Spleen (tissue), 11 donors: ENCODE data around the gene ANHX. TPM values are rescaled to one million over a fixed set of nuclear protein-coding genes. Genes with fewer than 3 reads are reported as not detected.

ENCODE experiments used
- DNase-seq: peaks from one replicate; pipeline ENCODE4 v3.0.0-alpha.2; 2020
- H3K27ac ChIP-seq, 8 donors: fragments of 200-600 bp; sonication (generic) in 7 of 8; 1 replicate in 4 of 8; 2 replicates in 4 of 8; pipeline versions ENCODE4 v1.5.0 to v1.8.0; 2016 to 2021; ENCODE audit warnings: inconsistent platforms in 4 of 8, mild to moderate bottlenecking in 4 of 8, moderate library complexity in 1 of 8
- H3K27me3 ChIP-seq, 7 donors: fragments of 200-600 bp; sonication (generic) in 6 of 7; replicated peaks in 1 of 7; 1 replicate in 4 of 7; 2 replicates in 3 of 7; pipeline versions ENCODE4 v1.5.0 to v1.8.0; 2016 to 2021; ENCODE audit warnings: inconsistent platforms in 3 of 7, mild to moderate bottlenecking in 1 of 7
- H3K36me3 ChIP-seq, 6 donors: fragments of 200-600 bp; sonication (generic) in 5 of 6; 1 replicate in 4 of 6; 2 replicates in 2 of 6; pipeline versions ENCODE4 v1.5.0 to v1.8.0; 2016 to 2021; ENCODE audit warnings: inconsistent platforms in 2 of 6
- H3K4me1 ChIP-seq, 6 donors: fragments of 200-600 bp; sonication (generic) in 5 of 6; 1 replicate in 3 of 6; 2 replicates in 3 of 6; pipeline versions ENCODE4 v1.5.0 to v1.8.0; 2016 to 2021; ENCODE audit warnings: inconsistent platforms in 3 of 6
- H3K4me3 ChIP-seq, 8 donors: fragments of 200-600 bp; sonication (generic) in 7 of 8; 1 replicate in 4 of 8; 2 replicates in 4 of 8; pipeline versions ENCODE4 v1.5.0 to v1.8.0; 2016 to 2021; ENCODE audit warnings: inconsistent platforms in 4 of 8, mild to moderate bottlenecking in 4 of 8, moderate library complexity in 2 of 8
- H3K9me3 ChIP-seq, 8 donors: fragments of 200-600 bp; sonication (generic) in 7 of 8; 1 replicate in 4 of 8; 2 replicates in 4 of 8; pipeline versions ENCODE4 v1.5.0 to v1.8.0; 2016 to 2021; ENCODE audit warnings: inconsistent platforms in 4 of 8
- POLR2A ChIP-seq, 3 donors: fragments of 450-650 bp; IDR thresholded peaks; one replicate each; pipeline ENCODE4 v1.5.1; 2017; ENCODE audit warnings: antibody characterized with exemption in 3 of 3, mild to moderate bottlenecking in 1 of 3
- POLR2AphosphoS5 ChIP-seq, 3 donors: sonication (generic); formaldehyde crosslinking; IDR thresholded peaks; one replicate each; pipeline ENCODE4 v1.5.1; 2017; ENCODE audit warnings: antibody characterized with exemption in 3 of 3
- WGBS, 5 donors: extraction: QIAGEN DNeasy Blood & Tissue Kit in 3 of 5; methylation state at CpG; one replicate each; pipeline versions ENCODE4 v1.1.5 to v1.1.7; 2013 to 2018; 5-methylcytosine and 5-hydroxymethylcytosine counted together
- intact Hi-C: fragments of 100-400 bp; cut with DNase I; formaldehyde crosslinking; loops from one replicate; pipeline ENCODE4 v1.15.0; 2023; ENCODE audit warnings: low total_unique reads
- polyA plus RNA-seq, 3 donors: library from polyadenylated mRNA; stranded (reverse); fragments of 200-250 nt; gene quantifications; one replicate each; pipeline ENCODE4 v1.2.1, GENCODE V29; 2013
- total RNA-seq, 7 donors: library from RNA; depleted of rRNA in 3 of 7; stranded (reverse); fragments of >200 nt in 3 of 7; fragmentation: NEBNext Ultra II Directional in 4 of 7; extraction: Animal tissue kit (Norgen Biotek cat#: 25700) in 4 of 7; gene quantifications; one replicate each; pipeline versions ENCODE4 v1.1.0 to v1.2.1, GENCODE V29; 2016 to 2021
- TF ChIP-seq, protein P1 (sequence below), 11 experiments: fragments of 200-600 bp in 7 of 11; fragments of 450-650 bp in 4 of 11; sonication (generic) in 4 of 11; IDR thresholded peaks in 8 of 11; conservative IDR thresholded peaks in 3 of 11; 1 replicate in 7 of 11; 2 replicates in 4 of 11; pipeline versions ENCODE4 v1.4.0 to v1.8.0; 2016 to 2021; ENCODE audit warnings: antibody characterized with exemption in 11 of 11, inconsistent platforms in 4 of 11, mild to moderate bottlenecking in 1 of 11
- donor health status: healthy with polysubstance abuse.
- donor health status: DM: no; HTN: no; CAD: no; lungs with moderate emphysema.
- donor health status: DM: no; HTN: no; CAD: no.
- donor health status: Bipolar disorder and iron deficiency.
- donor health status: healthy.
- donor health status: DM: no; HTN: no; CAD: no.
- donor health status: DM: yes; HTN: yes; CAD: no.

Gene ANHX
- total and polyA plus RNA-seq, 10 donors, result not detected

DNA sequence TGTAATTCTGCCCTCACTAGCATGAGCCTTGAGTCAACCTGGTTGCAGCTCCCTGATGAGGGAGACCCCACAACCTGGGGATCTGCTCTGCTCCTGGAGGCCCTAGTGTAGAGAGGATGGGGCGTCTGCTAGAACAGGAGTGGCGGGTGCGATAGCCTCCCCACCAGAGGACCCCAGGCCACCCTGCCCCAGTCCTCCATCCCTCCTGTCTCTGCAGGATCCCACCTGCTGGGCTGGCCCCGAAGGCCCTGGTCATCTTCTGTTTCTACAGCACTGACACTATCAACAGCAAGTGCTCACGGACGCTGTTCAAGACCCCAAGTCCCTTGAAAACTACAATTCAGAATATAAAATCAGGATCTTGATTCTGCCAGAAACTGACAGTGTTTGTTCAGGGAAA lies 15.2 kb downstream of the ANHX start:
- no peak for DNase-seq
- intact Hi-C loops, result no loop called here

DNA sequence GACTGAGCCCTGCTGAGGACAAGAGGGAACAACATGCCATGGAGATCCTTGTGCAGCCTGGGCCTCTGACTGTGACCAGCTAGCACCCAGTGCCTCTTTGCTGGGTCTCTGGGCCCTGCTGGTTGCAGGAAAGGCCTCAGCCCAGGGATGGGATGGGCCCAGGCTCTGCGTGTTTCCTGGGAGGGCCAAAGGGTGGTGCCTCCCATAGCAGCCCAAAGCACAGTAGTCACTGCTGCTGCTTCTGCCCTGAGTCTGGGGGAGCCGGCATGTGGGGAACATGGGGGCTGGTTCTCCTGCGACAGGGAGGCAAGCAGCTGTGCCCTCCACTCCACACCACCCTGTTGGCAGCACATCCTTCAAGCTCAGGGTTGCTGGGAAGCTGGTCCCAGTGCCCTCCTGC lies 18.5 kb downstream of the ANHX start:
- TF ChIP-seq POLR2A (IDR thresholded peaks at IDR 0.05), result no peak
- TF ChIP-seq, protein P1, sequence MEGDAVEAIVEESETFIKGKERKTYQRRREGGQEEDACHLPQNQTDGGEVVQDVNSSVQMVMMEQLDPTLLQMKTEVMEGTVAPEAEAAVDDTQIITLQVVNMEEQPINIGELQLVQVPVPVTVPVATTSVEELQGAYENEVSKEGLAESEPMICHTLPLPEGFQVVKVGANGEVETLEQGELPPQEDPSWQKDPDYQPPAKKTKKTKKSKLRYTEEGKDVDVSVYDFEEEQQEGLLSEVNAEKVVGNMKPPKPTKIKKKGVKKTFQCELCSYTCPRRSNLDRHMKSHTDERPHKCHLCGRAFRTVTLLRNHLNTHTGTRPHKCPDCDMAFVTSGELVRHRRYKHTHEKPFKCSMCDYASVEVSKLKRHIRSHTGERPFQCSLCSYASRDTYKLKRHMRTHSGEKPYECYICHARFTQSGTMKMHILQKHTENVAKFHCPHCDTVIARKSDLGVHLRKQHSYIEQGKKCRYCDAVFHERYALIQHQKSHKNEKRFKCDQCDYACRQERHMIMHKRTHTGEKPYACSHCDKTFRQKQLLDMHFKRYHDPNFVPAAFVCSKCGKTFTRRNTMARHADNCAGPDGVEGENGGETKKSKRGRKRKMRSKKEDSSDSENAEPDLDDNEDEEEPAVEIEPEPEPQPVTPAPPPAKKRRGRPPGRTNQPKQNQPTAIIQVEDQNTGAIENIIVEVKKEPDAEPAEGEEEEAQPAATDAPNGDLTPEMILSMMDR (IDR thresholded peaks at IDR 0.05 in 8 of 11, conservative IDR thresholded peaks at IDR 0.05 in 3 of 11), result no peak
- TF ChIP-seq POLR2AphosphoS5 (IDR thresholded peaks at IDR 0.05), result no peak
- H3K9me3 ChIP-seq, result peaks cover 9 to 100% (median 99%) of the 10 kb centered on the region in 8 donors
- H3K27me3 ChIP-seq, result peaks cover 0 to 7% (median 0%) of the 10 kb centered on the region in 7 donors
- H3K27ac ChIP-seq, result no peak overlapping the region
- intact Hi-C loops, result no loop called here
- H3K4me1 ChIP-seq, result no peaks in the 10 kb centered on the region
- WGBS, 5 donors, result 50 to 87% (median 83%) methylated on average over 1 to 3 of the region's 3 CpGs
- H3K4me3 ChIP-seq, result no peak overlapping the region
- DNase-seq, result no peak
- H3K36me3 ChIP-seq, result no peaks in the 10 kb centered on the region

More for the DNA sequence above, 15.2 kb downstream of the ANHX start:
- H3K9me3 ChIP-seq, result peaks cover 0 to 98% (median 82%) of the 10 kb centered on the region in 8 donors
- TF ChIP-seq POLR2A (IDR thresholded peaks at IDR 0.05) (no peak), POLR2AphosphoS5 (IDR thresholded peaks at IDR 0.05) (no peak)
- TF ChIP-seq, protein P1 (IDR thresholded peaks at IDR 0.05 in 8 of 11, conservative IDR thresholded peaks at IDR 0.05 in 3 of 11), result no peak
- H3K4me1 ChIP-seq, result no peaks in the 10 kb centered on the region
- no peak overlapping the region for H3K27ac ChIP-seq
- H3K36me3 ChIP-seq, result no peaks in the 10 kb centered on the region
- 88 to 90% (median 90%) methylated on average over 6 of the region's 6 CpGs for WGBS, 5 donors
- peaks cover 0 to 7% (median 0%) of the 10 kb centered on the region in 7 donors for H3K27me3 ChIP-seq
- H3K4me3 ChIP-seq, result no peak overlapping the region

DNA sequence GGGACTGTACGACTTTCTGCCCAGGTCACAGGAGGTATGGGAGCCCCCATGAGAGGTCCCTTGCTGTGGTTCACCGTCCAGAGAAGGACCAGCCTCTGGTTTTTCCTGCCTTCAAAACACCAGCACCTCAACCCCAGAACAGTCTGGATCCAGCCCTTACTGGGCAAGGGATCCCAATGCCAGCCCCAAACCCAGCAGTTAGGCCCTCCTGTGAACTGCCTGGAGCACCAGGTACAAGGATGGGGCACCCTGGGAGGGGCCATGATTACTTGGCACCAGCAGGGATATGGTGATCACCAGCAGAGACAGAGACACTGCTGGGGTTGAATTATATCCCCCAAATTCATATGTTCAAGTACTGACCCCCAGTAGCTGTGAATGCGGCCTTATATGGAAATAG lies 20.0 kb downstream of the ANHX start:
- H3K4me3 ChIP-seq, result no peak overlapping the region
- H3K36me3 ChIP-seq, result no peaks in the 10 kb centered on the region
- no peak for TF ChIP-seq POLR2AphosphoS5 (IDR thresholded peaks at IDR 0.05)
- TF ChIP-seq POLR2A (IDR thresholded peaks at IDR 0.05), result no peak
- TF ChIP-seq, protein P1 (IDR thresholded peaks at IDR 0.05 in 8 of 11, conservative IDR thresholded peaks at IDR 0.05 in 3 of 11), result no peak
- peaks cover 0 to 7% (median 0%) of the 10 kb centered on the region in 7 donors for H3K27me3 ChIP-seq
- no peaks in the 10 kb centered on the region for H3K4me1 ChIP-seq
- no peak overlapping the region for H3K27ac ChIP-seq
- intact Hi-C loops, result no loop called here
- 79 to 89% (median 80%) methylated on average over 1 to 3 of the region's 3 CpGs for WGBS, 5 donors
- no peak for DNase-seq
- H3K9me3 ChIP-seq, result peaks cover 18 to 100% (median 99%) of the 10 kb centered on the region in 8 donors

DNA sequence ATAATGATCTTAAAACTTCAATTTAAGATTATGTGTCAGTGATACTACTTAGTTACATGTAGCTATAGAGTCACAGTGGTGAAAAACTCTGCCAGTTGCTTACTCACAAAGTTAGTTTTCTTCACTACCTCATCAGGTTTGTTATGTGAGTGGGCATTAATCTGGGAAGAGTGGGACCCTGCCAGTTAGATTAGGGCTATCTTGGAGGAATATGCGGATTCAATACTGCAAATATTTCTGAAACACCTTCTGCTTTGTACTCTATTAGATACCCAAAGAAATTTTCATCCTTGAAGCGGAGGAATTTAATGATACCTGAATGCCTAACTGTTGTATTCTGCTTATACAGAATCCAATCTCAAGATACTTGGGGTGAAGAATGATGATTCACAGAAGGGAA lies 29.3 kb downstream of the ANHX start:
- peaks cover 83 to 100% (median 100%) of the 10 kb centered on the region in 8 donors for H3K9me3 ChIP-seq
- DNase-seq, result no peak

More for the DNA sequence above, 29.3 kb downstream of the ANHX start:
- Histone ChIP-seq H3K27ac (no peak overlapping the region), H3K4me1 (no peaks in the 10 kb centered on the region), H3K4me3 (no peak overlapping the region), H3K27me3 (no peaks in the 10 kb centered on the region), H3K36me3 (peaks cover 17 to 51% (median 25%) of the 10 kb centered on the region in 6 donors)
- 93 to 99% (median 96%) methylated on average over 2 of the region's 2 CpGs for WGBS, 5 donors
- intact Hi-C loops, result no loop called here
- TF ChIP-seq POLR2AphosphoS5 (IDR thresholded peaks at IDR 0.05) (no peak), POLR2A (IDR thresholded peaks at IDR 0.05) (no peak)
- TF ChIP-seq, protein P1 (IDR thresholded peaks at IDR 0.05 in 8 of 11, conservative IDR thresholded peaks at IDR 0.05 in 3 of 11), result no peak
